Astrocyte (in vitro differentiated cells and primary cell): ENCODE data around the gene CYP4F3. TPM values are rescaled to one million over a fixed set of nuclear protein-coding genes. Genes with fewer than 3 reads are reported as not detected.

Experiments
- DNase-seq: peaks from one replicate; pipeline ENCODE4 v3.0.0-alpha.2; 2010; ENCODE audit warnings: low read depth
- FAIRE-seq: peaks from 2 replicates; lab custom pipeline; 2011; peaks lifted over from hg19 to GRCh38; lab: Jason Lieb, UNC
- H2AFZ ChIP-seq: 2 replicates; pipeline ENCODE4 v1.6.0; 2012; ENCODE audit warnings: low read depth, low read length, inconsistent platforms
- H3K27ac ChIP-seq: 2 replicates; pipeline ENCODE4 v1.5.1; 2011; ENCODE audit warnings: low read depth, low read length, inconsistent platforms
- H3K27me3 ChIP-seq: 2 replicates; pipeline ENCODE4 v1.6.0; 2011; ENCODE audit warnings: low read length, inconsistent platforms; ENCODE audit not compliant: insufficient read depth
- H3K36me3 ChIP-seq: 2 replicates; pipeline ENCODE4 v1.5.1; 2011; ENCODE audit warnings: low read length, inconsistent platforms; ENCODE audit not compliant: insufficient read depth
- H3K4me1 ChIP-seq: 2 replicates; pipeline ENCODE4 v1.5.1; 2011; ENCODE audit warnings: low read length, inconsistent platforms; ENCODE audit not compliant: insufficient read depth
- H3K4me2 ChIP-seq: 2 replicates; pipeline ENCODE4 v1.6.0; 2012; ENCODE audit warnings: low read length, inconsistent platforms
- H3K4me3 ChIP-seq: 2 replicates; pipeline ENCODE4 v1.5.1; 2011; ENCODE audit warnings: low read depth, mild to moderate bottlenecking, low read length, inconsistent platforms; ENCODE audit not compliant: insufficient read depth
- H3K79me2 ChIP-seq: 2 replicates; pipeline ENCODE4 v1.6.0; 2012; ENCODE audit warnings: mild to moderate bottlenecking, low read length, inconsistent platforms; ENCODE audit not compliant: insufficient read depth
- H3K9ac ChIP-seq: 2 replicates; pipeline ENCODE4 v1.6.0; 2012; ENCODE audit warnings: mild to moderate bottlenecking, low read length, inconsistent platforms
- H3K9me3 ChIP-seq: 2 replicates; pipeline ENCODE4 v1.5.1; 2012; ENCODE audit warnings: low read depth, mild to moderate bottlenecking, low read length, inconsistent platforms; ENCODE audit not compliant: insufficient read depth
- H4K20me1 ChIP-seq: 2 replicates; pipeline ENCODE4 v1.6.0; 2012; ENCODE audit warnings: low read length, inconsistent platforms; ENCODE audit not compliant: insufficient read depth
- H3K27ac Mint-ChIP-seq: one replicate; pipeline ENCODE4 v1.8.0; 2021; ENCODE audit warnings: mild to moderate bottlenecking, mixed read lengths; ENCODE audit not compliant: unreplicated experiment
- H3K27me3 Mint-ChIP-seq: one replicate; pipeline ENCODE4 v1.8.0; 2021; ENCODE audit warnings: low read depth, mixed read lengths; ENCODE audit not compliant: unreplicated experiment
- H3K36me3 Mint-ChIP-seq: one replicate; pipeline ENCODE4 v1.8.0; 2021; ENCODE audit warnings: low read depth, mixed read lengths; ENCODE audit not compliant: unreplicated experiment
- H3K4me1 Mint-ChIP-seq: one replicate; pipeline ENCODE4 v1.8.0; 2021; ENCODE audit warnings: low read depth, mixed read lengths; ENCODE audit not compliant: unreplicated experiment
- H3K4me3 Mint-ChIP-seq: one replicate; pipeline ENCODE4 v1.8.0; 2021; ENCODE audit warnings: mild to moderate bottlenecking, moderate library complexity, mixed read lengths; ENCODE audit not compliant: unreplicated experiment
- H3K9me3 Mint-ChIP-seq: one replicate; pipeline ENCODE4 v1.8.0; 2021; ENCODE audit warnings: mild to moderate bottlenecking, mixed read lengths; ENCODE audit not compliant: unreplicated experiment
- CTCF ChIP-seq: IDR thresholded peaks from 2 replicates; pipeline ENCODE4 v1.5.1; 2011; ENCODE audit warnings: low read depth, mild to moderate bottlenecking, inconsistent platforms, low read length, moderate library complexity; ENCODE audit not compliant: insufficient read depth
- EZH2 ChIP-seq: IDR thresholded peaks from 2 replicates; pipeline ENCODE4 v1.6.1; 2012; ENCODE audit warnings: mild to moderate bottlenecking, low read length, inconsistent platforms; ENCODE audit not compliant: insufficient read depth
- total RNA-seq: library from RNA; stranded (reverse); gene quantifications from 2 replicates; pipeline ENCODE4 v1.2.1, GENCODE V29; 2021

The CYP4F3 gene
- total RNA-seq, 1 donor from 2014 or later: not detected

GRCh38 chr19:15633082-15633835, 7.4 kb upstream of the CYP4F3 start:
- TF ChIP-seq EZH2 (no peak), CTCF (no peak)
- Mint-ChIP-seq H3K9me3 (peaks cover 8% of the 10 kb centered on the region), H3K4me1 (no peaks in the 10 kb centered on the region), H3K27ac (no peak overlapping the region), H3K36me3 (no peaks in the 10 kb centered on the region), H3K27me3 (no peaks in the 10 kb centered on the region), H3K4me3 (no peak overlapping the region)
- no peaks in the 10 kb centered on the region for H3K36me3 ChIP-seq
- no peaks in the 10 kb centered on the region for H3K9me3 ChIP-seq
- H3K4me1 ChIP-seq: no peaks in the 10 kb centered on the region
- FAIRE-seq (no peak), DNase-seq (no peak)
- no peaks in the 10 kb centered on the region for H4K20me1 ChIP-seq
- H3K4me2 ChIP-seq: no peak overlapping the region
- H3K27me3 ChIP-seq: no peaks in the 10 kb centered on the region
- H2AFZ ChIP-seq: no peak overlapping the region
- no peak overlapping the region for H3K9ac ChIP-seq
- H3K79me2 ChIP-seq: no peaks in the 10 kb centered on the region
- no peak overlapping the region for H3K27ac ChIP-seq
- no peak overlapping the region for H3K4me3 ChIP-seq

GRCh38 chr19:15634105-15634504, 6.6 kb upstream of the CYP4F3 start:
- Histone ChIP-seq H3K79me2 (no peaks in the 10 kb centered on the region), H3K4me2 (no peak overlapping the region), H4K20me1 (no peaks in the 10 kb centered on the region), H3K27ac (no peak overlapping the region), H3K4me3 (no peak overlapping the region), H2AFZ (no peak overlapping the region), H3K9me3 (no peaks in the 10 kb centered on the region), H3K36me3 (no peaks in the 10 kb centered on the region), H3K27me3 (no peaks in the 10 kb centered on the region), H3K9ac (no peak overlapping the region), H3K4me1 (no peaks in the 10 kb centered on the region)
- FAIRE-seq: no peak
- no peaks in the 10 kb centered on the region for H3K4me1 Mint-ChIP-seq
- H3K9me3 Mint-ChIP-seq: peaks cover 8% of the 10 kb centered on the region
- no peaks in the 10 kb centered on the region for H3K27me3 Mint-ChIP-seq
- H3K4me3 Mint-ChIP-seq: no peak overlapping the region
- H3K27ac Mint-ChIP-seq: no peak overlapping the region
- no peak for DNase-seq
- TF ChIP-seq CTCF: no peak
- TF ChIP-seq EZH2: no peak
- H3K36me3 Mint-ChIP-seq: no peaks in the 10 kb centered on the region
